SK-N-SH (cell line): ENCODE measurements around the gene NTM.

Experiments
- CHD2 ChIP-seq: fragments of 150-350 bp; IDR thresholded peaks from 2 replicates; pipeline ENCODE4 v1.6.1; 2018; ENCODE audit warnings: low read length; ENCODE audit not compliant: partially characterized antibody
- MAX ChIP-seq: IDR thresholded peaks from 2 replicates; pipeline ENCODE4 v1.4.0; 2012; ENCODE audit warnings: low read depth
- RFX5 ChIP-seq: IDR thresholded peaks from 2 replicates; pipeline ENCODE4 v1.6.1; 2012; ENCODE audit warnings: mild to moderate bottlenecking, improper control_type of control experiment, low read length
- SIN3A ChIP-seq: IDR thresholded peaks from 2 replicates; pipeline ENCODE4 v1.6.1; 2012; ENCODE audit warnings: low read depth, mild to moderate bottlenecking, low read length, moderate library complexity, borderline replicate concordance
- ZBTB33 ChIP-seq: IDR thresholded peaks from 2 replicates; pipeline ENCODE4 v1.4.0; 2012; ENCODE audit warnings: low read depth, borderline replicate concordance
- TF ChIP-seq, protein P1 (sequence below): fragments of 200-600 bp; sonication (generic); IDR thresholded peaks from 2 replicates; pipeline ENCODE4 v1.6.1; 2017; ENCODE audit warnings: antibody characterized with exemption, mild to moderate bottlenecking, moderate library complexity
- TF ChIP-seq, protein P2 (sequence below): IDR thresholded peaks from 2 replicates; pipeline ENCODE4 v1.4.0; 2012; ENCODE audit warnings: low read depth, borderline replicate concordance

DNA sequence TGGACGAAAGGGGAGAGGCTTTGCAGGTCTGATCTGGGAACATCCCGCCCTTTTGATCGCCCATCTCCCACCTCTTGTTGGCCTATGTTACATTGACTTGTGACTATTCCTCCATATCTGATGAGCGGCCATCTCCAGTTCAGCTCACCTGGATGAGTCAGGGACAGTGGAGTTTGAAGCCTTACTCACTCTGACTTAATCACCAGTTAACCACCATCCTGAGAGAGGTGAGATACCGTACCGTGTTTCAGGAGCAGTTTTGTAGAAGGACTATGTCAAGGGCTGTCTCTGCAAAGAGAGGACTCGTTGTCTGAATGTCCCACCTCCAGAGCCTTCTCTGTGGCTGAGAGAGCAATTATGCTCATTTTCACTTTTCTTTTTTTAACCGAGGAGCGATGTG lies 771.7 kb downstream of the NTM start:
- no peak for TF ChIP-seq SIN3A
- TF ChIP-seq MAX = no peak
- TF ChIP-seq ZBTB33 = no peak
- TF ChIP-seq, protein P1, sequence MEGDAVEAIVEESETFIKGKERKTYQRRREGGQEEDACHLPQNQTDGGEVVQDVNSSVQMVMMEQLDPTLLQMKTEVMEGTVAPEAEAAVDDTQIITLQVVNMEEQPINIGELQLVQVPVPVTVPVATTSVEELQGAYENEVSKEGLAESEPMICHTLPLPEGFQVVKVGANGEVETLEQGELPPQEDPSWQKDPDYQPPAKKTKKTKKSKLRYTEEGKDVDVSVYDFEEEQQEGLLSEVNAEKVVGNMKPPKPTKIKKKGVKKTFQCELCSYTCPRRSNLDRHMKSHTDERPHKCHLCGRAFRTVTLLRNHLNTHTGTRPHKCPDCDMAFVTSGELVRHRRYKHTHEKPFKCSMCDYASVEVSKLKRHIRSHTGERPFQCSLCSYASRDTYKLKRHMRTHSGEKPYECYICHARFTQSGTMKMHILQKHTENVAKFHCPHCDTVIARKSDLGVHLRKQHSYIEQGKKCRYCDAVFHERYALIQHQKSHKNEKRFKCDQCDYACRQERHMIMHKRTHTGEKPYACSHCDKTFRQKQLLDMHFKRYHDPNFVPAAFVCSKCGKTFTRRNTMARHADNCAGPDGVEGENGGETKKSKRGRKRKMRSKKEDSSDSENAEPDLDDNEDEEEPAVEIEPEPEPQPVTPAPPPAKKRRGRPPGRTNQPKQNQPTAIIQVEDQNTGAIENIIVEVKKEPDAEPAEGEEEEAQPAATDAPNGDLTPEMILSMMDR = no peak
- no peak for TF ChIP-seq RFX5
- no peak for TF ChIP-seq CHD2
- TF ChIP-seq, protein P2, sequence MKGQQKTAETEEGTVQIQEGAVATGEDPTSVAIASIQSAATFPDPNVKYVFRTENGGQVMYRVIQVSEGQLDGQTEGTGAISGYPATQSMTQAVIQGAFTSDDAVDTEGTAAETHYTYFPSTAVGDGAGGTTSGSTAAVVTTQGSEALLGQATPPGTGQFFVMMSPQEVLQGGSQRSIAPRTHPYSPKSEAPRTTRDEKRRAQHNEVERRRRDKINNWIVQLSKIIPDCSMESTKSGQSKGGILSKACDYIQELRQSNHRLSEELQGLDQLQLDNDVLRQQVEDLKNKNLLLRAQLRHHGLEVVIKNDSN = no peak
